Endothelial cell of hepatic sinusoid (primary cell): Measurements from ENCODE around the gene RGS14.

Experiments
- in situ Hi-C: cut with HindIII; loops from 2 replicates; pipeline ENCODE4 v1.10.0; 2017; ENCODE audit warnings: low sequenced_read_pairs

RGS14 gene, protein sequence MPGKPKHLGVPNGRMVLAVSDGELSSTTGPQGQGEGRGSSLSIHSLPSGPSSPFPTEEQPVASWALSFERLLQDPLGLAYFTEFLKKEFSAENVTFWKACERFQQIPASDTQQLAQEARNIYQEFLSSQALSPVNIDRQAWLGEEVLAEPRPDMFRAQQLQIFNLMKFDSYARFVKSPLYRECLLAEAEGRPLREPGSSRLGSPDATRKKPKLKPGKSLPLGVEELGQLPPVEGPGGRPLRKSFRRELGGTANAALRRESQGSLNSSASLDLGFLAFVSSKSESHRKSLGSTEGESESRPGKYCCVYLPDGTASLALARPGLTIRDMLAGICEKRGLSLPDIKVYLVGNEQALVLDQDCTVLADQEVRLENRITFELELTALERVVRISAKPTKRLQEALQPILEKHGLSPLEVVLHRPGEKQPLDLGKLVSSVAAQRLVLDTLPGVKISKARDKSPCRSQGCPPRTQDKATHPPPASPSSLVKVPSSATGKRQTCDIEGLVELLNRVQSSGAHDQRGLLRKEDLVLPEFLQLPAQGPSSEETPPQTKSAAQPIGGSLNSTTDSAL

DNA sequence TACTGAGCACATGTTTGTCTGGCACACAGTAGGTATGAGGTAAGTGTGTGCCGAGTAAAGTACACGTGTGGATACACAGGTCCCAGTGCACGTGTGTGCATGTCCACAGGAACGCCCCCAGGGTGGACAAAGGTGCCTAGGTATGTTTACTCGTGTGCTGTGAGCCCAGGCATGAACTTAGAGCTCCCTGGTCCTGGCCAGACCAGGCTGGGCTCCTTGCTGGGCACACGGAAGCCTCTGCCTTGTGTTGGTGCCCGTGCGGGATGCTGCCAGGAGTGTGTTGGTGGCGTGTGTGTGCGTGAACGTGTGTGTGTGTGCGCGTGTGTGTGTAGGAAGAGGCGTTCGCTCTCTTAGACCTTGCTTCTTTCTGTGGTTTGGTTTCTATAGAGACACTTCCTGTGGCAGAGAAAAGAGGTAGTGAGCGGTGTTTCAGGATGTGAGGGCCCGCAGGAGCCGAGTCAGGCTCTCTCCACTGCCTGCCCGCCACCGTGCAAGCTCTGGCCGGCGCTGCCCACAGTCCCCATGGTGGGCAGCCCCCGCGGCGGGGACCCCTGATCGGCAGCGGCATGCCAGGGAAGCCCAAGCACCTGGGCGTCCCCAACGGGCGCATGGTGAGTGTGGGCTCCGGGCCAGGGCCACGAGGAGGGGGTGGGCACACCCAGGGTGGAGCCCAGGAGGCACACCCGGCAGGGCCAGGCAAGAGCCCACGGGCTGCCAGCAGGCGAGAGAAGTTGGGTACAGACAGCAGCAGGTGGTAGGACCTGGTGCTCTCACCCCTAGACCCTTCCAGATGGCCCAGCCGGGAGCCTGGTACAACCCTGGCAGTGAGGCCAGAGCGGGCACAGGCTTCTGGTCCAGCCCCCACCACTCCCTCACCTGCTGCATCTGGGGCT is at the start of gene RGS14:
Gene RGS14, plus strand, starts transcription at position 466 of the 893 bp plus-strand sequence. Its CDS starts 101 bp downstream, at position 567.
- in situ Hi-C loops, result no loop called here

DNA sequence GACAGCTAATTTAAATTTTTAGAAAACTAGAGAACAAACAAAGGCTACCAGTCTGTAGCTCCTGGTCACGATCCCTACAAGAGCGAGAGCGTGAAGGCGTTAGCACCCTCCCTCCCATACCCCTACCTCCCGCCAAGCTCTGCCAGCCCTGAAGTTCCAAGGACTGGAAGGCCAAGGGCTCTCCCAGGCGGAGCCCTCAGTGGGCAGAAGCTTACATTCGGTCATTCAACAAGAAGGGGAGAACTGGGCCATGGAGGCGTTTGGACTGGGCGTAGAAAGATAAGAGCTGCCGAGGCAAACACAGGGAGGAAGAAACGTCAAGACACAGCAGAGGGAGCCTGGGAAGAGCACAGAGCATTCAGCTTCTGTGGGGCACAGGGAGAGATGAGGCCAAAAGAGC is 49.0 kb upstream of the RGS14 start:
- in situ Hi-C loops, result loop anchor here (25.0 kb wide), 1 partner anchor 196 kb away; no protein-coding TSS in a partner anchor

DNA sequence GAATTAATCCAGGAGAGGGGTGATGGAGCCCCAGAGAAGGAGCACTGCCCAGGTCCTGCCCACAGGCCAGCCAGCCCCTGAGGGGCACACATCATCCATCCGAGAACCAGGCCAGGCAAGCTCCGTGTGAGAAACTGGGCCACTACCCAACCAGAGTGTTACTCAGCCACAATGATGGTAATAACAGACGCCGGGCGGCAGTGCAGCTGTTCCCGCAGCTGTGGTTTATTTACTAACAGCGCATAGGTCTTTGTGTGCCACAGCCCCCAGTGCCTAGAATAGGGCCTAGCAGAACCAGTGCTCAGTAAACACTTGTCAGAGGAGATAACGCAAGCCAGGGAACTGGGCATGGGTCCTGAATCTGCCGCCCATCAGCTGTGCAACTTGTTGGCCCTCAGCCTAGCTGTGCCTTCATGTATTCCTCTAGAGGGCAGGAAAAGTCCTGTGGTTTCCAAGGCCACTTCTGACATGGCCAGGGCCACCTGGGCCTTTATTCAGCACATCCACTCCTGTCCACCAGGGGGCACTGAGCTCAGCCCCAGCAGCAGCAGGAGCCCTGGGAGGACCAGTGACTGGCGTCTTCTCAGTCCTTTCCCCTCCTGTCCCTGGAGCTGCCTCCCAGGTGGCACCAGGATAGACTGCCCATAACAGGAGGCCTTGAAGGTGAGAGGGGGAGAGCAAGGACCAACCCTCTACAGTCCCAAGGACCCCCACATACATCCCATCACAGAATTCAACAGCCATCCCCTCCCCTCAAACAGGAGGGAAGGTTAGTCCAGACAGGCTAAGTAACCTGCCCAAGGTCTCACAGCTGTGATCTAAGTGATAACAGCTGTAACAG is 48.2 kb upstream of the RGS14 start:
- in situ Hi-C loops, result loop anchor here (25.0 kb wide), 1 partner anchor 197 kb away; no protein-coding TSS in a partner anchor

DNA sequence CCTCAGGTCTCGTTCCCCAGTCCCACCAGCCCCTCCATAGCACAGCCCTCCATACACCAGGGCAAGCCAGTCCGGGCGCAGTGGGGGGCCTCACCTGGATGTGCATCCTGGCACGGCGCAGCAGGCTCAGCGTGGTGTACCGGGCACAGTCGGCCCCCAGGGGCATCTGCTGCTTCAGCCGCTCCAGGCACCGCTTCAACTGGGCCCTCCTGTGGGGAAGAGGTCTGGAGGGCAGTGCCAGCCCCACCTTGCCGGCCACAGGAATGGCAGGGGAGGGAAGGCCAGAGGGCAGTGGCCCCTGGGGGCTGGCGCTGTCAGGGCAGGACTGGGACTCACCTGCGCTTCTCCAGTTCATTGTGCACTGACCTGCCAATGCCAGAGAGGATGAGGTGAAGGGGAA is 47.4 kb upstream of the RGS14 start:
- in situ Hi-C loops, result loop anchor here (25.0 kb wide), 1 partner anchor 198 kb away; no protein-coding TSS in a partner anchor

DNA sequence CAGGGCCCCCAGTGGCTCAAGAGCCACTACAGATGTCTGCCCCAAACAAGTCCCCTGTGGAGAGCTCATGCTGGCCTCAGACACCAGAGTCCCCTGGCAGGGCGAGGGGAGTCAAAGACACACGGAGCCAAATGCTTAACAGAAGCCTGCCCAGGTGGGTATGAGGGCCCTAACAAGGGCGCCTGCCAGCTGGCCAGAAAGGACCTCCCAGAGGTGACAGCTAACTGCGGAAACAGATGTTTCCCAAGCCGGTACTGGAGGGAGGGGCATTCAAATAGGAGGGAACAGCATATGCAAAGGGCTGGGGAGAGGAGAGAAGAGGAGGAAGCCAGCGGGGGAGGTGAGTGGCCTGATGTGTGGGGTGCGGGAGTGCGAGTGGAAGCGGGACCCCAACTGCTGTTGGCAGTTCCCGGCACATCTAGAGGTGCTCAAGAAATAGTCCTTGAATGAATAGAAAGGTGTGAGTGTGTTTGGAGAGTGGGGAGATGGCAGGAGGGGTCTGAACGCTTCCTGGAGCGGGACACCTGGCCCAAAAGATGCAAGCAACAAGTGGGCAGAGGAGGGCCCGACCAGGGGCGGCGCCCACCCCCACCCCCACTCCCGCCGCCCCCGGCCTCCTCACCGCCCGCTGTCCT is 46.9 kb upstream of the RGS14 start:
- in situ Hi-C loops, result loop anchor here (25.0 kb wide), 1 partner anchor 199 kb away; no protein-coding TSS in a partner anchor

DNA sequence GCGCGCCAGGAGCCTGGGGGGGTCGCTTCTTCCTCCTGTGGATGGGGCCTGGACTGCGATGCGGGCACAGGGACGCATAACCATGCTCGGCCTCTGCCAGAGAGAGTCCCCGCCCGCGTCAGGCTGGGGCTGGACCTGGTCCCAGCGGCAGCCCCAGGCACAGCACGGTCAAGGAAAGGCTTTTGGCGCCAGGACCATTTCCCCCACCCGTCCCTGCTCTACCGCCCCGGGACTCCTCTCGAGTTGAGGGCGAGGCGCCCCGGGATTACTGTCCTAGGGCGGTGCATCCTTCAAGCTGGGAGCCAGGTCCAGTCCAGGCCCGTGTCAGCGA is 46.4 kb upstream of the RGS14 start:
- in situ Hi-C loops, result loop anchor here (25.0 kb wide), 1 partner anchor 199 kb away; no protein-coding TSS in a partner anchor

DNA sequence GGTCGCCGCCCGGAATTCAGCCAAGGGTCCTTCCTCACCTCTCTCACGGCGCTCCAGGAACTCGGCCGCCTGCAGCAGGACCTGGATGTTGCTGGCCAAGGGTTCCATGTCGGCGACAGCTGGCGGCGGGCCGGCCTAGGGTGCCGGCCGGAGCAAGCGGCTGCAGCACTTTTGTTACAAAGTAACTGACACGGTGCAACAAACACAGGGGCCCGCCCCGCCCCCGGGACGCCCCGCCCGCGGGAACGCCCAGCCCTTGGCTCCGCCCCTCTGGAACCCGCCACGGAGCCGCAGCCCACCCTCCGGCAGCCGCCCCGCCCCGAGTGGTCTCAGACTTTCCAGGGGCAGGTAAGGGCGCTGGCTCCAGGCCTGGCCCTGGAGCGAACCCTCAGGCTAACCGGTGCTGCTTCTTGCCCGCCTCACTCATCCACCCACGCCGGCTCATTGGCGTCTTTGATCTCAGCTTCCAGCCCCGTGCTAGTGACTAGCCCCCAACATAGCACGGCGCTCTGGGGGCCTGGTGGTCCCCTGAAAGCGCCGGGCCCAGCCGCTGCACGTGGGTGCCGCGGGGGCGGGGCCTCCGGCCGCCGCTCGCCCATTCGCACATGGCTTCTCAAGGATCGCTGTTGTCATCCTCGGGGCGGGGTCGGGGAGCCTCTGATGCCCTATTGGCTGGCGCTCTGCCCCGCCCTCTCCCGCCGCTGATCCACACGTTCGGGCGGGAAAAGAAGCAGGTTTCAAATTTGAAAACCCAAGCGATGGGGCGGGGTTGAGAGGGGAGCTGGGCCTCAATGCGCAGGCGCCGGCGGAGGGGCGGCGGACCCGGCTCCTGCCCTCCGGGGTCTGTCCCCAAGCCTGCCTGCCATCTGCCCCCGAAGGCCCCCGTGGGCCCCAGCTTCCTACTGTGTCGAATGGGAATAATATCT is 45.7 kb upstream of the RGS14 start, which contains the start of gene MXD3:
Gene MXD3, minus strand, starts transcription at position 176 of the 926 bp plus-strand sequence. Its CDS starts 68 bp downstream, at position 108.
- in situ Hi-C loops, result loop anchor here (25.0 kb wide), 1 partner anchor 200 kb away; no protein-coding TSS in a partner anchor

DNA sequence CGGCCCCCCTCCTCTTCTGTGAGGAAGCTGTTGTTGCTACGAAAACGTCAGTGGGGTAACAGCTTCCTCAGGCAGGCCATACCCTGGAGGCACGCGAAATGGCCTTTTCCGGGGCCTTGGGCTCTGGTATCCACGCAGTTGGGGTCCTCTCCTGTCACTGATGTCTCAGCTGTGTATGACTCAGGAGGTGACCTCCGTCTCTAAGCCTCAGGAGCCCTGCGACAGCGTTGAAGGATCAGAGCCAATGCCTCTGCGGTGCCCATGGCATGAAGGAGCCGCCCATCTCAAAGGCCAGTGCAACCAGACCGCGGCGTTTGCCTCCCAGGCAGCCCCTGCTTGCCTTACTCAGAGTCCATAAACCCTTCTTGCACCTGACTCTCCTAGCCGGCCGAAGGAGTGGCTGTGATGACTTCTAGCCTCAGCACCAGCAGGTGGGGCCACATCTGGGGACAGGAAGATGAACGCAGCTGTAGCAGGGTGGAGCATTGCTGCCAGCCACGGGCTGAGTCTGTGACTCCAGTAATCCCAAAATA is 45.0 kb upstream of the RGS14 start:
- in situ Hi-C loops, result loop anchor here (25.0 kb wide), 1 partner anchor 200 kb away; no protein-coding TSS in a partner anchor

DNA sequence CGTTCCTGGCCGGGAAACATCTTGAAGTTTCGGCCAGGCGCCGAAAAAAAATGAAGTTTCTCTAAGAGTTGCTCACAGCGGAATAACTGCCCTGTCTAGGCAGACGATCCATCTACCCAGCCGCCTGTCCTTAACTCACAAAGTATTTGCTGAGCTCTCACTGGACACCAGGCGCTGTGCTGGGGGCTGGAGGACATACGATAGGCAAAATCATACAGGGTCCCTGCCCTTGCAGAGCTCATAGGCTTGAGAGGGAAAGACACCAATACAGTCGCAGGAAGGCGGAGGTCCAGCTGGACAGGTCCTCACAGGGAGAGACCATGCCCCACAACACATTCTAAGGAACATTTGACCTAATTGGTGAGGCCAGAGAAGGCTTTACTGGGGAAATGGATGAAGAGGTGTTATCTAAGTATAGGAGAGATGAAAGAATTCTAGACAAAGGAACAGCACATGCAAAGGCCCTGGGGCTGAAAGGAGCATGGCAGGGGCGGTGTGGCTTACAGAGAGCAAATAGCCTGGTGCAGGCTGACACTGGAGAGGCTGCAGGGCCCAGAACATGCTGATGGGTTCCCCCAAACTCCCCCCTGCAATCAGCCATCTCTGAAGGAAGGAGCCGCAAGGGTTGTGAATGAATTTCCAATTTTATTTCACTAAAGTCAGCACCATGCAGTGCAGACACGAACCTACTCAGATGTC is 44.0 kb upstream of the RGS14 start:
- in situ Hi-C loops, result loop anchor here (25.0 kb wide), 1 partner anchor 201 kb away; no protein-coding TSS in a partner anchor

DNA sequence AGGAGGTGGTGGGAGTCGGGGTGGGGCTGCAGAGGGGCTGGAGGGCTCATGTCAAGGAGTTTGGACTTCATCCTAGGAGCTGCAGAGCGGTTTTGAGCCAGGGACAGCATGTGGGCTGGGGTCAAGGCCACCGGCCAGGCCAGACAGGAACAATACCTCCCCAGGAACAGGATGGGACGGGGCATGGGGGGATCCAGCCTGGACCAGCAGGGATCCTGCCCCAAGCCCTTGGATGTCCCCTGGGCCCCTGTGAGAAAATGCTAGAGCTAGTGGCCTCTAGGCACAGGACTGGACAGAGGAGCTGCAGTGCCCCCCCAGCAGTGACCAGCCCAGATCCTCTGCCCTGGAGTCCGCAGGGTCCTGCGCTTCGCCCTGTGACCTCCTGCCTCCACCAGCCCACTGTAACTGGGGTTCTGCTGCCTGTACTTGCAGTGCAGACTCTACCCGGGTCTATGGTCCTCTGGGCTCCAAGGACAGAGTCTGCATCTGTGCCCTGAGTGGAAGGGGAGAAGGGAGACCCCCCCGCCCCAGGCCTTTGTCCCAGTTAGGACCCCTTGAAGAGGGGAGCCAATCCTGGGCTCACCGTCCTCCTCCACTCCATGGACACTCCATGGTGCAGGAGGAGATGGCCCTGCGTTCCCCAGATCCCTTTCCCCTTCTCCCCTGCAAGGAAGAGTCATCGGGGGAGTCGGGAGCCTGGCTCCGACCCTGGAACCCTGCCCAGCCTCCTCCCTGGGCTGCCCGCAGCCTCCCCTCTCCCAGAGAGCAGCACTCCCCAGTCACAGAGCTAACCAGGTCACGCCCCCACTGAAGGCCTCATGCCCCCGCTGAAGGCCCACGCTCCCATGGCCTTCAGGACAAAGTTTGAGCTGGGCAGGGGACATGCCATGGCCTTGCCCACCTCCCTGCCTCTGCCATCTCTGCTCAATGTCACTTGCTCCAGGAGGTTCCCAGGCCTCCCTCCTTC is 43.1 kb upstream of the RGS14 start:
- in situ Hi-C loops, result loop anchor here (25.0 kb wide), 1 partner anchor 202 kb away; no protein-coding TSS in a partner anchor

DNA sequence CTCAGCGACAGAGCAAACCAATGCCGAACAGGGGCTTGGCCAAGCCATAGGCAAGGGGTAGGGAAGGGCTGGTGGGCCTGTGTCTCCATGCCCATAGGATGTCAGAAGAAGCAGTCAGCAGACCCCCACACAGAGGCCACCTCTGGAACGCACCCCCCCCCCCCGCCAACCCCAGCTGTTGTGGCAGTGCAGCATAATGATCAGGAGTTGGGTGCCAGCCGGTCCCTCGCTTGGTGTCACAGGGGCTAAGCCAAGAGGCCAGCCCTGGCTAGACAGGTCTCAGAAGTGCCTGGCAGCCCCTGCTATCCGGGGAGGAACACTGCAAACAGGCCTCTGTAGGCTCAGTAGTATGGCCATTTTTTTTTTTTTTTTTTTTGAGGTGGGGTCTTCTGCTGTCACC is 42.3 kb upstream of the RGS14 start:
- in situ Hi-C loops, result loop anchor here (25.0 kb wide), 1 partner anchor 203 kb away; no protein-coding TSS in a partner anchor

DNA sequence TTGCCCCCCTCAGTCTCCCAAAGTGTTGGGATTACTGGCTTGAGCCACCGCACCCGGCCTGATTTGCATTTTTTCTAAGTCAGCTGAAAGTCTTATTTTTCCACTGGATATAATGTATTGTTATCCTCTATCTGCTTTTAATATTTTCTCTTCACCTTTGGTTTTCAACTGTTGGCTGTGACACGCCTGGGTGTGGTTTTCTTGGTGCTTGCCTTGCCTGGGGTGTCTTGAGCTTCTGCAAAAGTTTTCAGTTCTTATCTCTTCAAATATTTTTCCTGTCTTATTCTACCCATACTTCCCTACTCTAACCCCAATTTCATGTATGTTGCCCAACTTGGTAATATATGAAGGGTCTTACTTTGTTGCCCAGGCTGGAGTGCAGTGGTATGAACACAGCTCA is 41.7 kb upstream of the RGS14 start:
- in situ Hi-C loops, result loop anchor here (25.0 kb wide), 1 partner anchor 204 kb away; no protein-coding TSS in a partner anchor

DNA sequence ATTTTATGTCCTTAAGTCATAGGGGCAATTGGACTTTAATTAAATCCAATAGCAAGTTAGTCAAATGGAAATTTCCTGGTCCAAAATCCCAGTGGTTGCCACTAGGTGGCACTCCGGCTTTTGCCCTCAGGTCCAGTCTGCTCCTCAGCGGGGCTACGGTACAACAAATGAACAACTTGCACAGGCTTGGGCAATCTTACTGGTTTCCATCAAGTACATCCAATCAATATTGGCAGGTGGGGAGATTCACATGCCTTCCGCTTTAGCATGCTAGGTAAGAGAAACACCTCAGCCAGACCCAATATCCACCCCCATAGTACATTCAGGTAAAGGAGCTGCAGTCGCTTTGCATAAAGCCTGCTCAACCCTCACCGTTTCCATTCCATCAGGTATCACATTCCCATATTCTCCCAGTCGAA is 39.8 kb upstream of the RGS14 start:
- in situ Hi-C loops, result loop anchor here (25.0 kb wide), 1 partner anchor 206 kb away; no protein-coding TSS in a partner anchor

DNA sequence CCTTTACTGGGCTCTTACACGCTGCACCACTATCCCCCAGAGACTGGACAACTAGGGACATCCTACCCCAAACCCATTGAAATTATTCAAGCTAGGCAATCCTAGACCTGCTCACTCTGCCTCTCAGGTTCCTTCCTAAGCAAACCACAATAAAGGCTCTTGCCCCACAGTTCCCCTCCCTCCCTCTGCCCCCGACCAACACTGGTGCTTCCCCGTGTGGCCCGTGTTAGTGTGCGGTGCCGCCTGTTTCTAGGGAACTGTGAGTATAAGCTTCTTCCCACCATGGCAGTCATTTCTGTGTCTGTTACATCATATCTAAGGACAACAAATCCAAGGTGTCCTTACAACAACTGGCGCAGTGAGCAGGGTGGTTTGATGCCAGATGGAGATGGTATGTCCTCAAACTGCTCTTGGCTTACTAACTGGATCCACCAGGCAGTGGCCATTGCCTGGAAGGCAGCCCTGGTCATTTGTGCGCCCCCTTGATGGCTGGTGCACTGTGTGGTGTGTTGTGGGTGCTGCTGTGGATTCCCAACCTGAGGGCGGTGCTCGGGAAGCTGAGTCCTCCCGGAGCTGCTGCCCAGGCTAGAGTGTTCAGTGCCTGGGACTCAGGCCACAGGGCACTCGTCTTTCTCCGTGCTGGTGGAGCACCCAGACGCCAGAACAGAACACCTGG is 37.7 kb upstream of the RGS14 start:
- in situ Hi-C loops, result loop anchor here (25.0 kb wide), 1 partner anchor 208 kb away; no protein-coding TSS in a partner anchor

DNA sequence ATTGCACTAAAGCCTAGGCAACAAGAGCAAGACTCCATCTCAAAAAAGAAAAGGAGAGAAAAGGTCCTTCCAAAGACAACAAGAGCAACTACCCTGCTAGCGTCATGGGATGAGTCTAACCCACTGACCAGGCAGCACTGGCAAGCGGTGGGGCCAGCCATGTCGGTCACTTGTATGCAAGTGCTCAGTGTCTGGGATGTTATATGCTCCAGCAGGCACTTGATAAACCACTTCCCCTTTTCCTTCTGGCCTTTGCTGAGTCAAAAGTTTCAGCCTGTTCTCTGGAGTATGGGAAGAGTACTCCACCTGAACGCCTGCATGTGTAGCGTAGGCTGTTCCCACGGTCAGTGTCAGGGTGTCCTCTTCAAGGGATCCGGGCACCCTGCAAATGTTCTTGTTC is 36.8 kb upstream of the RGS14 start:
- in situ Hi-C loops, result loop anchor here (25.0 kb wide), 1 partner anchor 209 kb away; no protein-coding TSS in a partner anchor
